IPS DF 4.7 (cell line): ENCODE data around the gene CAMK4.

ENCODE experiments used
- DNase-seq: peaks from one replicate; pipeline ENCODE4 v3.0.0-alpha.2; 2013; ENCODE audit warnings: low spot score; ENCODE audit errors: extremely low read depth

The CAMK4 gene

DNA sequence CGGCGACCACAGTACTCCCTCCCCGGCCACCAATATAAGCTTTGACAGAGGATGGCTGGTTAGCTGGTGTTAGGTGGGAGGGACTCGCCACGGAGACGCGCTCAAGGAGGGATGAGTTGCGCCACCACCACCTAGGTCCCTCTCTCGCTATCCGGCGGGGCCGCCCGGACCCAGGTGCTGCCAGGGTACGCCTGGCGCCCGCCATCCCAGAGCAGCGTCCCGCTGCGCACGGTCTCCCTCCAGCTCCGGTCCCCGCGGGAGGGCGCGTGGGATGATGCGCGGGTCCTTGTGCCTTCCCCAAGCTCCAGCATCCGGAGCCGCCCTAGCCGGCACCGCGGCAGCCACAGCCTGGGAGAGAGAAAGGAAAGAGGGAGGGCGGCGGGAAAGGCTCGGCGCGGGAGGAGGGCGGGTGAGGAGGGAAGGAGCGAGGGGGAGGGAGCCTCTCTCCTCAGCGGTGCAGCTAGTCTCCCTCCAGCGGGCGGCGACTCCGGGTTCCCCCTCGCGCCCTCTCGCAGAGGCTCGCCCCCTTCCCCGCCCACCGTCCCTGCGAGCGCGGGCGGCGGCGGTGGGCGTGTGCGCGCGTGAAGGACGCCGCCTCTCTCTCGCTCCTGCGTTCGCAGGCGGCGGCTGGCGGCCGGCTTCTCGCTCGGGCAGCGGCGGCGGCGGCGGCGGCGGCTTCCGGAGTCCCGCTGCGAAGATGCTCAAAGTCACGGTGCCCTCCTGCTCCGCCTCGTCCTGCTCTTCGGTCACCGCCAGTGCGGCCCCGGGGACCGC is at the start of gene CAMK4:
Gene CAMK4 (plus strand): TSS at position 598 of the 774 bp plus-strand sequence. CDS start 100 bp downstream, at position 698.
- DNase-seq = no peak

DNA sequence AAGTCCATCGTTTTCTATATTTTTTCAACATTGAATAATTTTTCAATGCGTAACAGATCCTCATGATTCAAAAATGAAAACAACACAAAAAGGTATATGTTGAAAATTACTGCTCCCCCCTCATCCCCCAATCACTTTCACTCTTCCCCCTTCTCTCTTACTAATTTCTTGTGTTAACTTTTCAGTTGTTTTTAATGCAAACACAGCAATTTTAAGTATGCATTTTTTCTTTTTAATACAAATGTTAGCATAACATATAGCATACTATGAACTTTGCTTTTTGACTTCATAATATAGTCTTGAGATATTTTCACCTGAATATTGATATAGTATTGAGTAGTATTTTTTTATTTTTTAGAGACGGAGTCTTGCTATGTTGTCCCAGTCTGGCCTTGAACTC is 41.1 kb upstream of the CAMK4 start:
- no peak for DNase-seq

DNA sequence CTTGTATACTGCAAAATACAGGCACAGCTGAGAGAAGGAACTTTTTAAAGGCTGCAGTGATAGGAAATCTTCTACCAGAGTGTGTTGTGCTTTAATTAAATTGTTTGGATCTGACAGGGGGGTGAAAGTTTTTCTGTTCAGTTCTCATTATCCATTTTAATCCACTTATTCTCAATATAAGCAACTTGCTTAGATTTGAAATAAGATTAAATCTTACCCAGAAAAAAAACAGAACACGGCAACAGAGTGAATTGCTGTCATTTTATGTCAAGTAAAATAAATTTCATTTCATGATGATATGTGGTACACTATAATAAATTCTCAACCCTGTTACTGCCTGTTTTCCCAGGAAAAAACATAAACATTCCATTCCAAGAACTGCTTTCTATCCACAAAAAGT is 37.1 kb upstream of the CAMK4 start:
- DNase-seq = no peak

DNA sequence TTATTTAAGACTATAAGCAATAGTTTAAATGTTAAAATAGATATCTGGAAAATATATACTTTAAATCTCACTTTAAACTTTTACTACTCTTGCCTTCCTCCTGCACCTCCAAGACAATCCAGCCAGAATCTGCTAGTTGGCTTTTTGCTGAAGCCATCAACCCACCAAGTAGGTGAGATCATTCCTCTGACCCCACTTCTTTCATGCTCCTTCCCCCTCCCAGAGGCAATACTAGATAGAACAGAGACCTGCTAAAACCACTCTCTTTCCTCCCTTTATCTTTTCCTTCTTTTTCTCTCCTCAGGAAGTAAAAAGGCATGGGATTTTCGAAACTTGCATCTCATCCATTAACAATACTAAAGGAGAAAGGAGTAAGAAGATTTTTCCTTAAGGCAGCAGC is 30.1 kb upstream of the CAMK4 start:
- no peak for DNase-seq

DNA sequence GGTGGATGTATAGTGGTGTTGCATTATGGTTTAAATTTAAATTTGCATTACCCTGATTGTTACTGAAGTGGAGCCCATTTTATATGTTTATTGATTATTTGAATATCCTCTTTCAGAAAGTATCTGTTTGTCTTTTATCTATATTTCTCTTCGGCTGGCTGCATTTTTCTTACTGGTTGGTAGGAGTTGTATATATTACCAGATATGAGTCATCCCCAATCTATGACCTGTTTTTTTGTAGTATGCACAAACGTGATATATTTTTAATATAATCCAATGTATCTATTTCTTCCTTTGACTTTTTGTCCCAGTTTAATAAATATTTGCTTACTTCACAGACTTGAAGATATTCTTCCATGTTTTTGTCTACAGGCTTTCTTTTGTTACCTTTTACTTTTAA is 29.3 kb upstream of the CAMK4 start:
- DNase-seq = no peak

DNA sequence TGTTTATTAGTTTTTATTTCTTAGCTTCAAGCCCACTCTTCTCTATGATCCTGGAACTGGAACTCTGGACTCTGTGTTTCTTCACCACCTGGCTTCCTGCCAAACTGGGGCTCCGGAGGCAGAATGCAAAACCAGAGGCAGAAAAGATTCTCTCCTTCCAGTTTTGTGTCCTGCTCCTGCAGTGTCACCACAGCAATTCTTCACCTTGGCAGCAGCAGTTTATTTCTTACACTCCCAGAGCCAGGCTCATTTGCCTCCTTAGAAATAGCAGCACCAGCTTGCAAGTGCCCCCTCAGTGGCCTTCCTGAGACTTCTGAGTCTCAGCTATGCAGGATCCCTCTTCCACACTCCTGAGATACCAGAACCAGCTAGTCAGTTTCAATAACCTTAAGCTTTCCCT is 26.7 kb upstream of the CAMK4 start:
- no peak for DNase-seq

DNA sequence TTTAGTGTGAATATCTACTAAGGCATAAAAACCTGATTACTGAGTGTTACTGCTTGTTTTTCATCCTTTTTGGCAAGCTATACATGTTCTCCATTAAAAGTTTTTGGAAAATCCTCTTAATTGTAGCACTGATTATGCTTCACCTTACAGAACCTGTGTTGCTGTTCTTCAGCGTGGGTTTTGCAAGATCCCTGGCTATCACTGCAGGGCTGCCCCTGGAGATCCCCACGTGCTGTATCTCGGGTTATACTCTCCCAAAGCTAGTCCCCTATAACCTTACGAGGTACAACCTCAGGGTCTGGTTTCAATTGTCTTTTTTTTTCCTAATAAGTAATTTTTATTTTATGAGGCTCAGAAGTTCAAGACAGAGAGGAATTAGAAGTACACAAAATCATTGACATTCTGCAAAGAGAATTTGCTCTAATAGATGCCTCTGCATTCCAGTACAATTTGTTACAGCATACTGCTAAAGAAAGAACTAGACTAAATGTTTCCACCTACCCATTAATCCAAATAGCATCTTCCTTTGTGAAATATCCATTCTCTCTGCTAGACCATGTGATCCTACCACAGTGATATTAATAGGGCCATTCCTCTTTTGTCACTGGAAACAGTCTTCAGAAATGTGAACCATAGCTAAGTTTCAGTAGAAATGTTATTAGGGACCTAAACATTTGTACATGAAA is 25.8 kb upstream of the CAMK4 start:
- DNase-seq = no peak

DNA sequence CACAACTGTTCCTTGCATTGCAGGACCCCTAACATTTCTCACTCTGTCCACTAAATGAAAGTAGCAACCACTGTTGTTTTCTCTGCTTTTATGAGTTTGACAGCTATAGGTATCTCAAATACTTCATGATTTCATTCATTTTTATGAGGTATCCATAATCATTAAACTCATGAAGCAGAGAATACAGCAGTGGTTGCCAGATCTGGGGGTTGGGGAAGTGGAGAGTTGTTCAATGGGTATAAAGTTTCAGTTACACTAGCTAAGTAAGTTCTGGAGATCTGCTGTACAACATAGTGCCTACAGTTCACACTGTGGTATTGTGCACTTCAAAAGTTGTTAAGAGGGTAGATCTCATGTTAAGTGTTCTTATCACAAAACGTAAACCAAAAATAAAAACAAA is 23.4 kb upstream of the CAMK4 start:
- DNase-seq = no peak

DNA sequence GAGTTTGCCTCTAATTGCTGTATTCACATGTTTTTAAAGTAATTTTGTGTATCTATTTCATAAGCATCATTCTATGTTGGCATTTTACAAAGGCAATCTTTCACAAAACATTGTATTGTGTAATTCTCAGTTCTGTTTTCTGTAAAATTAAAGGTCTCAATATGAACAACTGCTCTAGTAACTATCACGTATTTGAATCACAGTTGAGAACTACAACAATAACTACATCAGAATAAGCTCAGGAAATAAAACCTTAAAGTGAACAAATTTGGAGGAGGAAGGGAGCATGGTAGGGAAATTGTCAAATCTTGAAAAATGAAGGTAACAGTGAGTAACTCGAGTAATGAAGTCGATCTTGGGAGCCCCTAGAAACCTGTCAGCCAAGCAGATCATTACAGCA is 22.5 kb upstream of the CAMK4 start:
- DNase-seq = no peak

DNA sequence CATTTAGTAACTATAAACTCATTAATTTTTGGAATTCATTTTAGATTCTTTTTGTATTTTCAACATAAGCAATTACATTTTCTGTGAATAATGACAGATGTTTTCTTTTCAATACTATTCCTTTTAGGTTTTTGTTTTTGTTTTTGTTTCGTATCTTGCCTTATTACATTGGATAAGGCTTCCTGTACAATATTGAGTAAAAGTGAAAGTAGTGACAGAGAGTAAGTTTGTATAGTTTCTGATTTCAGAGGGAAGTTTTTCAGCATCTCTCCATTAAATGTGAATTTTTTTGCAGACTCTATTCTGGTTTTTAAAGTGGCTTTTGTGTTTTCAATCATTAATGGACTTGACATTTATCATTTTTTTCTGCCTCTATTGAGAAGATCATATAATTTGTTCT is 12.8 kb upstream of the CAMK4 start:
- no peak for DNase-seq

DNA sequence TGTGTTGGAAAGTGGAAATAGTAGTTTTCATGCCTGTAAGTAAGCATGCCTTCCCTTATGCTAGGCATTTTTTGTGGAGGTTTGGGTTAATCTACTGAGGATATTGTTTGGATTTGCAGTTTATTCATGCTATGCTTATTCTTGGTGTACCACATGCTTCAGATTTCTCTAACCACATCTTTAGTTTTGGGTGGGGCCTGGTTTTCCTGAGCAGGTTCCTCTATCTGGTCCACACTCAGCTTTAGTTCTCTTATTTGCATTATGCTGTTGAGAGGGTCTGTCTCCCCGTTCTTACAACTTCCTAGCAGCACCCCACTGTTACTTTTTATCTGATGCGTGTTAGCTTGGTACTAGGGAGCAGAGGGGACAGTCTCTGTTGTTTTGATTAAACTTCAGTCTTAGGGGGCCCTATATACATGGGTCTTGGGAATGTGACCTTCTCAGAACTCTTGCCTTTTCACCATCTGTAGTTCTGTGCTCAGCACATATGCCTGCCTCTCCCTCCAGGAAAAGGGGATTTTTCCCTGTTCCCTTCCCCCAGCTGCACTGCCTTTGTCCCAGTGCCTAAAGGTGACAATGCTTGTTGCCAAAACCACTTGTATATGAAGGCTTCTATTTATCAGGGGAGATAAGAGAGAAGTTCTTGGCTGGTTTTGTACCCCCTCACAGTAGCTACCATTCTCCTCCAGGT is 10.0 kb upstream of the CAMK4 start:
- no peak for DNase-seq

DNA sequence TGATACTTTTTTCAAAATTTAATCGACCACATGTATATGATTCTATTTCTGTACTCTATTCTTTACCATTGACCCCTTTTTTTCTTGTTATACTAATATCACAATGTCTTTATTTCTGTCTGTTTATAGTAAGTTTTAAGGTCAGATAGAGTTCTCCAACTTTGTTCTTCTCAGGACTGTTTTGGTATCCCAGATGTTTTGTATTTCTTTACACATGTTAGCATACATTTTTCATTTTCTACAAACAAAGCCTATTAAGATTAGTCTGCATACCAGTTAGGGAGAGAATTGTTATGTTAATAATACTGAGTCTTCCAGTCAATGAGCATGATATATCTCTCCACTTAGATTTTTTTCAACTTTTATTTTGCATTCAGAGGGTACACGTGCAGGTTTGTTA is 8.2 kb upstream of the CAMK4 start:
- no peak for DNase-seq

DNA sequence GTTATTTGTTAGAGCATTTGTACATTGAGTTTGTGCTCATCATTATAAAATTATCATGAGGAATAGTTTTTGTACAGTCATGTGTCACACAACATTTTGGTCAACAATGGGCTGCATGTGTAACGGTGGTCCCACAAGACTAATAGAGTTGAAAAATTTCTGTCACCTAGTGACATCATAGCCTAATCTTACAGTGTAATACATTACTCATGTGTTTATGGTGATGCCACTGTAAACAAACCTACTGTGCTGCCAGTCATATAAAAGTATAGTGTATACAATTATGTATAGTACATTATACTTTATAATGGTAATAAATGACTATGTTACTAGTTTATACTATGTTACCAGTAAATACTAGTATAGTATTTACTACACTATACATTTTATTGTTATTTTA is 3.0 kb upstream of the CAMK4 start:
- DNase-seq = no peak

DNA sequence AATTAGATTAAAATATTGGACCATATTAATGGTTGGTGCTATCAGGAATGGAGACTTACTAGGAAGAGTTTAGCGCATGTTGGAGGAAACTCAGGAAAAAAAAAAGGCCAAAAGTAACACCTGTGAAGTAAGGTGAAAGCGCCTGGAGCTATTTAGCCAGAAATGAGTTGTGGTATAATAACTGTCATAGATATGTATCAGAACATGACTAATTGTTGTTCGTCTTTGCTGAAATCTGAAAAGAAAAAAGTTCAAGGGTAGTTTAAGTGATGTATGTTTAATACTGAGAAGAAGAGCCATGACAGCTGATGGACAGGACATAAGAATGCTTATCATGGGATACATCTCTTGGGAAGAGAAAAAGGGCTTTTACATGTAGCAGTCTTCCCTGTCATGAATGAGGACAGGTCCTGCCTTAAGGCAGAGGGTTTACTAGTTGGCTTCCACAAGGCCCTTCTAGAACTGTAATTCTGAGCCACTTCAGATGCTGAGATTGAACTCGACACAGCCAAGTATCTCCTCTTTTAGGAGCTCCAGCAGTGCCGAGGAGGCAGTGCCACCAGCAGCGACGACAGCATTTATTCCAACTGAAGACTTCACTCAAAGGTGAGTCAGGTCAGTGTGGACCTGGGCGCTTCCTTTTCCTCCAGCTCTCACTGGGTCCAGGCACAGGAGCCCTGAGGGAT is 940 bp upstream of the CAMK4 start:
- DNase-seq = no peak

DNA sequence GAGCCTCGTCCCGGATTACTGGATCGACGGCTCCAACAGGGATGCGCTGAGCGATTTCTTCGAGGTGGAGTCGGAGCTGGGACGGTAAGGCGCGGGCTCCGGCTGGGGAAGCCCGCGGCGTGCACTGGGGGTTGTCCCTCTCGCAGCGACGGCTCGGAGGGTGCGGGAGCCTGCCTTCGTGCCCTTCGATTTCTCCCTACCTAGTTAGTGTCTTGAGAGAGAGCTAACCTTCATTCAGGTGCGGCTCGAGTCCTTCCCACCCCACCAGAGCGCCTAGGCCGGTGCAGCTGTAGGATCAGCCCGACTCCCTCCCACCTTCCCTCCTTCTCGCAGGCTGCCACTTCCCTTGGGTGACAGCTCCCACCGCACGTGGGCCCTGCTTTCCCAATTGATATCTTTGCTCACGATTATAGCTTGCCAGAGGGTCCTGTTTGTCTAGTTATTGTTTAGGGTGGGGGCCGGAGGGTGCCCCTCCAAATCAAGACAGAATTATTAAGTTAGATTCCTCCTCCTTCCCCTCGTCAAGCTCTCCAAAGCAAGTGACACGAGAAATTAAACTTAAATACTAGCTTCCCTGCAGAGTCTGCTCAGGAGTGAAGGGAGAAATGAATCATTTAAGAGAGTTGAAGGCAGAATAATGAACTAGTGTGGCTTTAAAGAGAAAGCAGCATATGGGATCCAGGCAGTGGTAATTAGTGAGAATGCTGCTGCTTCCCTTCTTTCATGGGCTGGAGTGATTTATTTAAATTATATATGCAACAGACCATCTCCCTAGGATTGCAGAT is 569 bp downstream of the CAMK4 start:
- DNase-seq = no peak

DNA sequence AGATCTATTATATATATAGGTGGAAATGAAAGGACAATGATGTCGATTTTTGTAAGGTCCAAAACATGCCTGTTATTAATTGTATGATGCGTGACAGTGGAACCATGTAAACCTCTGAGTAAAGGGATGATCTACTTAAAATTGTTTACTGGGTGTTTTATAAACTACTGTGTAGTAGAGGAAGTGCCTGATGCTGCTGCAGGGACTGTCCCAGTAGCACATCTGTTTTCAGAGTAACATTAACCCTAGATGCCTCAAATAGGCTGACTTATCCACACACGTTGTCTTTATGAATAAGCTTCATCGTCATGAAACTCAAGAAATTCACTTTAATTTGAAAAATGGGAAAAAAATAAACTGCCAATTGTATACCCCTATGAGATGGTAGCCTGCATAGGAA is 1.7 kb downstream of the CAMK4 start:
- no peak for DNase-seq

DNA sequence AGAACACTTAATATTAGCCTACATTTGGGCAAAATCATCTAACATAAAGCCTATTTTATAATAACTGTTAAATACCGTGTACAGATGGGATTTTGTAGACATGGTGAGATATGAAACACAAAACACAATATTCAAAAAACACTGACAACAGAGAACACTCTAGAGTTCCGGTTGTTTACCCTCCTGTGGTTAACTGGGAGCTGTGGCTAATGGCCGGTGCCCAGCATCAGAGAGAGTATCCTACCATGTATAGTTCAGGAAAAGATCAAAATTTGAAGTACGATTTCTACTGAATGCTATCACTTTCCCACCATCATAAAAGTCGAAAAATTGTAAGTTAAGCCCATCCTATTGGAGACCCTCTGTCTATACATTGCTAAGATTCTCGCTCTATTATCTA is 2.4 kb downstream of the CAMK4 start:
- DNase-seq = no peak

DNA sequence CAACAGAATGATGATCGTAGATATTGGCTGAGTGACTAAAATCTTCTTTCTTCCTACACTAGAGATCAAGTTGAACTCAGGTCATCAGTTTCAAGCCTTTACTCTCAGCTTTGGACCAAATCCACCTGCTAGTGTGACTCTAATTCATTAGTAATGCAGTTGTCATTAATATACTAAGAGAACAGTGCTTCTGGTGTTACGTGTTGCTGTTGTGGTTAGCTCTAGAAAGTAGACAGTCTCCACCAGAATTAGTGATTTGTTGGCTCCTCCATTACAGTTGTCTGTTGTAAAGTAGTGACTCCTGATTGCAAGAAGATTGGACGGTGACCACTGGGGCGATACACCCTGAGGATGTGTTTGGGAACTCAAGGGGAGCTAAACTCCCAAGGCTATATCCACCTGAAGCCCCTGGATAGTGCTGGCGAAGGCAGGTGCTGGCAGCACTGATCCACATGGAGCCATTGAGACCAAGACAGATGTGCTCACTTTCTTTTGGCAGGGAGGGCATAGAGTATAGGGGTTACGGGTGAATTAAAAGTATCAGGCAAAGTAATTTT is 3.1 kb downstream of the CAMK4 start:
- no peak for DNase-seq

DNA sequence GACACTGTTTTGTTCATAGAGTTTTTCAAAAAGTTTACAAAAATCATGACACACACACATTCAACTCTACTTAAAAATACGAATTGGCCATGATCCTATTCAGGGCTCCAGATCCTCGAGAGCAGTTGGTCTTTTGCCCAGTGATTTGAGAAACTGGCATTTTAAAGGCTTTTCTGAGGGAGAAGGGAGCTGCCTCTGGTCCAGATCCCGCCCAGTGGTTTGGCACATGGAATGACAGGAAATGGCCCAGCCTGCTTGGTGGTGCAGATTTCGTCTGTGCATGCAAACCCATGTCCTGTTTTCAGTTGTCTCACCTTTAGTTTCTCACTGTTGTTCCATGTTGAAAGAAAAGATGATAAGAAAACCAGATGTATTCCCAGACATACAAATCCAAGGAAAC is 3.6 kb downstream of the CAMK4 start:
- no peak for DNase-seq

DNA sequence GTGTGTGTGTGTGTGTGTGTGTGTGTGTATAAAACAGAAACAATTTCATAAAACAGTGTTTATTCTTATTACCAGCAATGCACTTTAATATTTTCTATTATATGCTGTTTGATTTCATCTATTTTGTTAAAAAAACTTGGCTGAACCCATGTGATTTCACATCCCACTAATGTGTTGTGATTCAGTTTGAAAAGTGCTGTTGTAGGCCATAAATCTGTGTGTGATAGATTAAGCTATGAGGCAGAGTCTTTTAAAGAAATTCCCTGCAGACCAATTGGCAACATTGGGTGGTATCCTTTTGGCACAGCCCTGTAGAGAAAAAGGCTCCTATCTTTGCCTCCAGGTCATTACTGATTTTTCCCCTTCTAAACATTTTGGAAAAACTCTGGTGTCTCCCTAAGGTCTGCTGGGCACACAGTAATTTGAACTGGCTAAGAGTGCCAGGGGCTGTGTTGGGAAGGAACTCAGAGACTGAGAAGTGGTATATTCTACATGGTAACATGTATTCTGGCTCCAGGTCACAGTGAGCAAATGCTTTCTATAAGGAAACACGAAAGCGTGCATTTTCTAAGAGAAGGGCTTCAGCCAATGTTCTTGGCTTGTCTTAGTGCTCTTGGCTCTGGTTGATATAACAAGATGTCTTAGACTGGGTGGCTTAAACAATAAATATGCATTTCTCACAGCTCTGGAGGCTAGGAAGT is 4.5 kb downstream of the CAMK4 start:
- no peak for DNase-seq
